Fibroblast of pulmonary artery (primary cell): ENCODE measurements around the gene MYO6.

Source experiments
- DNase-seq: peaks from one replicate; pipeline ENCODE4 v3.0.0-alpha.2; 2010; ENCODE audit warnings: low read depth
- H3K4me3 ChIP-seq: replicated peaks from 2 replicates; pipeline ENCODE4 v1.5.1; 2011; ENCODE audit warnings: low read depth, mild to moderate bottlenecking, control low read depth, low read length, moderate library complexity
- TF ChIP-seq, protein P1 (sequence below): IDR thresholded peaks from 2 replicates; pipeline ENCODE4 v1.5.1; 2011; ENCODE audit warnings: mild to moderate bottlenecking, control low read depth, low read length, inconsistent platforms; ENCODE audit errors: missing control alignments

Gene MYO6

DNA sequence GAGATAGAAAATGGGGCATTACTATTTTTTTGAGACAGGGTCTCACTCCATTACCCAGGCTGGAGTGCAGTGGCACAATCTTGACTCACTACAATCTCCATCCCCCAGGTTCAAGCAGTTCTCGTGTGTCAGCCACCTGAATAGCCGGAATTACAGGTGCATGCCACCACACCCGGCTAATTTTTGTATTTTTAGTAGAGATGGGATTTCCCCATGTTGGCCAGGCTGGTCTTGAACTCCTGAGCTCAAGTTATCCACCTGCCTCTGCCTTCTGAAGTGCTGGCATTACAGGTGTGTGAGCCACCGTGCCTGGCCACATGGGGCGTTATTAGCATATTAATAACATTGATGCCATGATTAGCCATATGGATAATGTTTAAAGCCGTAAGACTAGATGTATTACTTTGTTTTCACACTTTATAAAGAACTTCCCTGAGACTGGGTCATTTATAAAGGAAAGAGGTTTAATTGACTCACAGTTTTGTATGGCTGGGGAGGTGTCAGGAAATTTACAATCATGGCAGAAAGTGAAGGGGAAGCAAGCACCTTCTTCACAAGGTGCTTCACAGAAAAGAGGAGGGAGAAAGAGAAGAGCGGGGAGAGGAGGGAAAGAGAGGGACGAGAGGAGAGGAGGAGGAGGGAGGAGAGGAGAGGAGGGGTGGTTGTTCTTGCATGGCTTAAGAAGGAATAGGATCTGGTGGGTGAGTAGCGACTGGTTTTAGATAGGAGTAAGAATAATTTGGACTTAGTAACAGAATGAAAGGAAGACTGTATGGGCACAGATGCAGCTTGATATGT, 51.9 kb downstream of the MYO6 start:
- DNase-seq = no peak
- H3K4me3 ChIP-seq = no peak overlapping the region
- TF ChIP-seq, protein P1, sequence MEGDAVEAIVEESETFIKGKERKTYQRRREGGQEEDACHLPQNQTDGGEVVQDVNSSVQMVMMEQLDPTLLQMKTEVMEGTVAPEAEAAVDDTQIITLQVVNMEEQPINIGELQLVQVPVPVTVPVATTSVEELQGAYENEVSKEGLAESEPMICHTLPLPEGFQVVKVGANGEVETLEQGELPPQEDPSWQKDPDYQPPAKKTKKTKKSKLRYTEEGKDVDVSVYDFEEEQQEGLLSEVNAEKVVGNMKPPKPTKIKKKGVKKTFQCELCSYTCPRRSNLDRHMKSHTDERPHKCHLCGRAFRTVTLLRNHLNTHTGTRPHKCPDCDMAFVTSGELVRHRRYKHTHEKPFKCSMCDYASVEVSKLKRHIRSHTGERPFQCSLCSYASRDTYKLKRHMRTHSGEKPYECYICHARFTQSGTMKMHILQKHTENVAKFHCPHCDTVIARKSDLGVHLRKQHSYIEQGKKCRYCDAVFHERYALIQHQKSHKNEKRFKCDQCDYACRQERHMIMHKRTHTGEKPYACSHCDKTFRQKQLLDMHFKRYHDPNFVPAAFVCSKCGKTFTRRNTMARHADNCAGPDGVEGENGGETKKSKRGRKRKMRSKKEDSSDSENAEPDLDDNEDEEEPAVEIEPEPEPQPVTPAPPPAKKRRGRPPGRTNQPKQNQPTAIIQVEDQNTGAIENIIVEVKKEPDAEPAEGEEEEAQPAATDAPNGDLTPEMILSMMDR = no peak

DNA sequence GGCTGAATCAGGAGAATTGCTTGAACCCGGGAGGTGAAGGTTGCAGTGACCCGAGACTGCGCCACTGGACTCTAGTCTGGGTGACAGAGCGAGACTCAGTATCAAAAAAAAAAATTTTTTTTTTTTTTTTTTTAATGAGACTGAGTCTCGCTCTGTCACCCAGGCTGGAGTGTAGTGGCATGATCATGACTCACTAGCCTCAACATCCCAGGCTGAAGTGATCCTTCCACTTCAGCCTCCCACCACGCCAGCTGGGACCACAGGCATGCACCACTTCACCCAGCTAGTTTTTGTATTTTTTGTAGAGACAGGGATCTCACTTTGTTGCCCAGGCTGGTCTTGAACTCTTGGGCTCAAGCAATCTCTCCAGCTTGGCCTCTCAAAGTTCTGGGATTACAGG, 53.3 kb downstream of the MYO6 start:
- TF ChIP-seq, protein P1 = no peak
- no peak for DNase-seq
- no peak overlapping the region for H3K4me3 ChIP-seq

DNA sequence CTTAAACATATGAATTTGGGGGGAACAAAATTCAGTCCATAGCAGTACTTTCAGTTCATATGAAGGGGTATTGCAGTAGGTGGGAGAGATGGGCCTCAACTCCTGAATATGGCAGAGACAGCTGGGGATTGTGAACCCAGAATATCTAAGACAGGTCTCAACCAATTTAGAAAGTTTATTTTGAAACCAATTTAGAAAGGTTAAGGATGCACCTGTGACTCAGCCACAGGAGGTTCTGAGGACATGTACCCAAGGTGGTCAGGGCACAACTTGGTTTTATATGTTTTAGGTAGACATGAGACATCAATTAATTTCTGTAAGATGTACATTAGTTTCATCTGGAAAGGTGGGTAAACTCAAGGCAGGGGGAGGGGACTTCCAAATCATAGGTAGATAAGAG, 59.5 kb downstream of the MYO6 start:
- H3K4me3 ChIP-seq = no peak overlapping the region
- TF ChIP-seq, protein P1 = no peak
- no peak for DNase-seq

DNA sequence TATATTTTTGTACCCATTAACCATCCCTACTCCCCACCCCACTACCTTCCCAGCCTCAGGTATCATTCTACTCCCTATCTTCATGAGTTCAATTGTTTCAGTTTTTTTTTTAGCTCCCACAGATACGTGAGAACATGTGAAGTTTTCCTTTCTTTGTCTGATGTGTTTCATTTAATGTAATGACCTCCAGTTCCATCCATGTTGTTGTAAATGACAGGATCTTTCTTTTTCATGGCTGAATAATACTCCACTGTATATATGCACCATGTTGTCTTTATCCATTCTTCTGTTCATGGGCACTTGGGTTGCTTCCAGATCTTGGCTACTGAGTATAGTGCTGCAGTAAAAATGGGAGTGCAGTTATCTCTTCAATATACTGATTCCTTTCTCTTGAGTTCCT, 63.5 kb downstream of the MYO6 start:
- TF ChIP-seq, protein P1 = no peak
- no peak for DNase-seq
- no peak overlapping the region for H3K4me3 ChIP-seq

DNA sequence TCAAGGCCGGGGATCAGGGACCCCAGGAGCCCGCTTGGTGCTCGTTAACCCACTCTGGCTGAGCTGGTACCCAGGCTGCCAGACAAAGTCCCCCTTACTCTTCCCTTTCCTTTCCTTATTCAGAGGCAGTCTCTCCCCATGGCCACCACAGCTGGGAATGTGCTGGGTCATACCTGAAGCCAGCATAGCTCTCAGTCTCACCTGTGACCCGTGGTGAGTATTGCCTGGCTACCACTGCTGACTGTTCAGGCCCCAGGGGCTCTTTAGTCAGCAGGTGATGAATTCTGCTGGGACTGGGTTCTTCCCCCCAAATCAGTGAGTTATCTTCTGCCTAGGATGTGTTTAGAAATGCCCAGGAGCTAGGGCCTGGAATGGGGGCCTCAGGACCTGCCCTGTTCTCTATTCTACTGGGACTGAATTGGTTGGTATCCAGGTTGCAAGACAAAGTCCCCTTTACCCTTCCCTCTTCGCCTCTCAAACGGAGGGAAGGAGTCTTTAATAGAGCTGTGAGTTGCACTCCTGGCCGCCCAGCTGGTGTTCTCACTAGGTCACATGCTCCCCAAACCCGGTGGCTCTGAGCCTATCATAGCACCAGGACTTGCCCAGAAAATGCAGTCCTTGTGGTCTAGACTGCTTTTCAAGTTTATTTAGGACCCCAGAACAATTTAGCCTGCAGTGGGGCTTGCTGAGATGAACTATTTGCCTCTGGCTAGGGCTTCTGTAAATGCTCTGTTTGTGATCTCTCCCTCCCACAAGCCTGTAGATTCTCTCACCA, 64.6 kb downstream of the MYO6 start:
- DNase-seq = no peak
- H3K4me3 ChIP-seq = no peak overlapping the region
- TF ChIP-seq, protein P1 = no peak

DNA sequence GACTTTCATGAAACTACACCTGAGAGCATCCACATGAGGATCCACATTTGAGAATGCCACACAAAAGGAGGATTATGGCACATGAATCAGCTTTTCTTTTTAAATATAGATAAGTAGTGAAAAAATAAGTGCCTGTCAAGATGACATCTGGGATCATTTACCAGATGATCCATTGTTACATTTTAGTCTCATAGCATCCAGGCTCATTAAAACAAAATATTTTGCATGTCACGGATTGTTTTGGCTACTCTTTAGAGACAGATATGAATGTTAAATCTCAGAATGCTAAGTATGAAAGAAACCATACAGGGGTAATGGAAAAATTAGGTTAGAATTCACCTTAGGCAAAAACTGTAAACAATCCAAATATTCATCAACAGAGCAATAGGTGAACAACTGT, 66.7 kb downstream of the MYO6 start:
- no peak for DNase-seq
- no peak overlapping the region for H3K4me3 ChIP-seq
- TF ChIP-seq, protein P1 = no peak
